Esophagus muscularis mucosa (tissue), 4 donors: ENCODE measurements around the gene NKPD1. TPM values are rescaled to one million over a fixed set of nuclear protein-coding genes. Genes with fewer than 3 reads are reported as not detected.

Experiments
- DNase-seq: peaks from one replicate; pipeline ENCODE4 v3.0.0-alpha.2; 2017; ENCODE audit errors: extremely low spot score
- H3K27ac ChIP-seq, 4 donors: fragments of 200-600 bp; sonication (generic); replicated peaks in 1 of 4; 1 replicate in 3 of 4; 2 replicates in 1 of 4; pipeline ENCODE4 v1.5.1; 2016 to 2019; ENCODE audit warnings: mild to moderate bottlenecking in 1 of 4
- H3K27me3 ChIP-seq, 4 donors: fragments of 200-600 bp; sonication (generic); one replicate each; pipeline versions ENCODE4 v1.5.1 to v1.6.0; 2016 to 2019
- H3K36me3 ChIP-seq, 4 donors: fragments of 200-600 bp; sonication (generic); one replicate each; pipeline ENCODE4 v1.5.1; 2016 to 2019
- H3K4me1 ChIP-seq, 4 donors: fragments of 200-600 bp; sonication (generic); one replicate each; pipeline ENCODE4 v1.5.1; 2016 to 2019
- H3K4me3 ChIP-seq, 4 donors: fragments of 200-600 bp; sonication (generic); 1 replicate in 2 of 4; 2 replicates in 2 of 4; pipeline ENCODE4 v1.5.1; 2016 to 2019; ENCODE audit warnings: mild to moderate bottlenecking in 4 of 4, moderate library complexity in 1 of 4
- H3K9me3 ChIP-seq, 4 donors: fragments of 200-600 bp; sonication (generic); 1 replicate in 3 of 4; 2 replicates in 1 of 4; pipeline ENCODE4 v1.5.1; 2016 to 2019
- CTCF ChIP-seq, 3 experiments: fragments of 200-600 bp in 2 of 3; fragments of 450-650 bp in 1 of 3; sonication (generic) in 2 of 3; IDR thresholded peaks; one replicate each; pipeline ENCODE4 v1.5.1; 2017 to 2019; ENCODE audit warnings: antibody characterized with exemption in 3 of 3, mild to moderate bottlenecking in 2 of 3, moderate library complexity in 1 of 3
- EP300 ChIP-seq: sonication (generic); formaldehyde crosslinking; IDR thresholded peaks from one replicate; pipeline ENCODE4 v1.6.1; 2017; ENCODE audit warnings: antibody characterized with exemption
- POLR2A ChIP-seq: fragments of 450-650 bp; IDR thresholded peaks from one replicate; pipeline ENCODE4 v1.6.1; 2017; ENCODE audit warnings: antibody characterized with exemption, moderate library complexity, mild to moderate bottlenecking, low read depth
- POLR2AphosphoS5 ChIP-seq, 2 donors: sonication (generic); formaldehyde crosslinking; IDR thresholded peaks; one replicate each; pipeline ENCODE4 v1.6.1; 2017; ENCODE audit warnings: antibody characterized with exemption in 2 of 2
- WGBS: methylation state at CpG from one replicate; pipeline ENCODE4 v1.1.5; 2018; 5-methylcytosine and 5-hydroxymethylcytosine counted together
- intact Hi-C: fragments of 100-400 bp; cut with DNase I; formaldehyde crosslinking; loops from one replicate; pipeline ENCODE4 v1.15.1; 2023
- total RNA-seq, 4 donors: library from RNA; depleted of rRNA; stranded (reverse); fragments of >200 nt; gene quantifications; one replicate each; pipeline versions ENCODE4 v1.1.0 to v1.2.1, GENCODE V29; 2016

Gene NKPD1
- total RNA-seq, 4 donors from 2014 or later, result 0.26 TPM; not detected in 3

- H3K4me3 ChIP-seq, result peak within 1 kb of the TSS; percentile 70 to 79 (median 74)
- no peak for DNase-seq
- H3K27me3 ChIP-seq, result no peaks in the 10 kb centered on the region
- peak within 1 kb of the TSS; percentile 90 to 93 (median 92) for H3K27ac ChIP-seq
- H3K36me3 ChIP-seq, result peaks cover 0 to 17% (median 4%) of the 10 kb centered on the region in 4 donors
- H3K4me1 ChIP-seq, result peaks cover 27 to 48% (median 44%) of the 10 kb centered on the region in 4 donors
- TF ChIP-seq POLR2AphosphoS5 (IDR thresholded peaks at IDR 0.05), result peak in 1 of 2 donors; percentile 93
- TF ChIP-seq POLR2A, result peak; percentile 40
- no peak for TF ChIP-seq EP300
- intact Hi-C loops, result loop anchor here (5.0 kb wide), 1 partner anchor 86 kb away; the partner anchor contains the start of gene PPP1R37
- WGBS, result 0% methylated on average over 29 of the region's 36 CpGs
- no peaks in the 10 kb centered on the region for H3K9me3 ChIP-seq
These were observed 17.1 kb upstream of the NKPD1 start, which contains the start of gene TRAPPC6A for GRCh38 chr19:45177817-45178261. Gene TRAPPC6A (minus strand): TSS chr19:45178237. CDS start chr19:45178218, 19 bp downstream.

- DNase-seq, result no peak
- Histone ChIP-seq H3K27ac (no peak overlapping the region), H3K4me1 (peaks cover 33 to 47% (median 40%) of the 10 kb centered on the region in 4 donors), H3K36me3 (peaks cover 0 to 3% (median 0%) of the 10 kb centered on the region in 4 donors), H3K4me3 (no peak overlapping the region), H3K9me3 (no peaks in the 10 kb centered on the region), H3K27me3 (no peaks in the 10 kb centered on the region)
- TF ChIP-seq EP300 (no peak), POLR2AphosphoS5 (IDR thresholded peaks at IDR 0.05) (no peak), CTCF (IDR thresholded peaks at IDR 0.05) (no peak), POLR2A (no peak)
- intact Hi-C loops, result loop anchor here (5.0 kb wide), 1 partner anchor 83 kb away; the partner anchor contains the start of gene PPP1R37
- WGBS, result 83% methylated on average over 10 of the region's 10 CpGs
These were observed 14.9 kb upstream of the NKPD1 start for GRCh38 chr19:45175515-45176345.

GRCh38 chr19:45173816-45174215 is 13.0 kb upstream of the NKPD1 start:
- Histone ChIP-seq H3K36me3 (peaks cover 0 to 1% (median 0%) of the 10 kb centered on the region in 4 donors), H3K27ac (no peak overlapping the region), H3K27me3 (no peaks in the 10 kb centered on the region), H3K4me1 (peaks cover 27 to 33% (median 30%) of the 10 kb centered on the region in 4 donors), H3K9me3 (no peaks in the 10 kb centered on the region), H3K4me3 (no peak overlapping the region)
- no peak for DNase-seq
- TF ChIP-seq CTCF (IDR thresholded peaks at IDR 0.05), result no peak
- no peak for TF ChIP-seq POLR2AphosphoS5 (IDR thresholded peaks at IDR 0.05)
- TF ChIP-seq POLR2A, result no peak
- no peak for TF ChIP-seq EP300
- intact Hi-C loops, result no loop called here
- 86% methylated on average over 12 of the region's 12 CpGs for WGBS

- Histone ChIP-seq H3K4me3 (no peak overlapping the region), H3K27ac (peak overlapping the region in 1 of 4 donors; percentile 15), H3K36me3 (peaks cover 0 to 6% (median 0%) of the 10 kb centered on the region in 4 donors), H3K9me3 (no peaks in the 10 kb centered on the region), H3K4me1 (peaks cover 26 to 32% (median 29%) of the 10 kb centered on the region in 4 donors), H3K27me3 (no peaks in the 10 kb centered on the region)
- intact Hi-C loops, result no loop called here
- no peak for TF ChIP-seq POLR2AphosphoS5 (IDR thresholded peaks at IDR 0.05)
- TF ChIP-seq CTCF (IDR thresholded peaks at IDR 0.05), result no peak
- no peak for TF ChIP-seq EP300
- no peak for TF ChIP-seq POLR2A
- 90% methylated on average over 15 of the region's 18 CpGs for WGBS
- no peak for DNase-seq
These were observed 11.9 kb upstream of the NKPD1 start for GRCh38 chr19:45172611-45173208.

- no CpG with 5 or more reads among the region's 4 CpGs for WGBS
- Histone ChIP-seq H3K9me3 (no peaks in the 10 kb centered on the region), H3K27me3 (no peaks in the 10 kb centered on the region), H3K27ac (peak overlapping the region in 1 of 4 donors; percentile 15), H3K36me3 (peaks cover 0 to 6% (median 0%) of the 10 kb centered on the region in 4 donors), H3K4me1 (peaks cover 21 to 26% (median 23%) of the 10 kb centered on the region in 4 donors), H3K4me3 (no peak overlapping the region)
- no peak for DNase-seq
- no peak for TF ChIP-seq CTCF (IDR thresholded peaks at IDR 0.05)
- TF ChIP-seq POLR2AphosphoS5 (IDR thresholded peaks at IDR 0.05), result no peak
- no peak for TF ChIP-seq EP300
- no peak for TF ChIP-seq POLR2A
- intact Hi-C loops, result no loop called here
These were observed 11.4 kb upstream of the NKPD1 start for GRCh38 chr19:45172173-45172572.
